ENCODE data around the gene PSMD14. TPM values are rescaled to one million over a fixed set of nuclear protein-coding genes. Genes with fewer than 3 reads are reported as not detected.
"Not testable (repeated sequence)": the region's sequence is repeated elsewhere in the genome, so short reads cannot be mapped to it uniquely, and the experiment has no call there.

The PSMD14 gene
- total RNA-seq, 1 experiment from 2014 or later: 118 TPM

DNA sequence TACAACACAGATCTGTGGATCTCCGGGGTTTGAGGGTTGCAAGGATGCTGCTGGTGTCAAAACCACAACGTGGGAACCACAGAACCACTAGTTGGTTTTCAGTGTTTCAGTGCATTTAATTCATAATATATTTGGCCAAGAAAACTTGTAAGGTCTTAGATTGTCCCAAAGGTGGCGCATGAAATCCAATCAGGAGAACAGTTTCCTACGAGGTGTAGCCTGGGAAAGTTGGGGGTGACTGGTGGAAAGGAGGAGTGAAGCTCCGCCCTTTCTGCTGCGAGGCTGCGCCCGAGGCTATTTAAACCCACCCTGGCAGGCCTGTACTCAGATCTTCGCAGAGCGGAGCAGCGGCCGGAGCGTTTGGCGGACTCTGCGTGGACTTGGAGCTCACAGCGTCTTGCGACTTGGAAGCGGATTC lies 27.3 kb upstream of the PSMD14 start:
- CTCF ChIA-PET: interaction anchor here (1.6 kb wide), 1 partner anchor 666 kb away, joined by 6 read pairs; no protein-coding TSS in a partner anchor
- peak overlapping the region; percentile 54 for H2AFZ ChIP-seq (ENCODE audit: low read depth, low read length, poor library complexity, severe bottlenecking)
- H3K9me3 ChIP-seq (ENCODE audit: control insufficient read depth in 1 of 2, insufficient read depth in 1 of 2, low read depth in 1 of 2, low read length in 2 of 2); H3K79me2 ChIP-seq (ENCODE audit: insufficient read depth, low read length); H3K27ac ChIP-seq (ENCODE audit: low read depth, low read length); H3K9me2 ChIP-seq (ENCODE audit: insufficient read depth); H3K4me3 ChIP-seq (replicated peaks in 1 of 2; ENCODE audit: low read depth in 1 of 2, low read length in 2 of 2); H4K20me1 ChIP-seq (ENCODE audit: insufficient read depth); ATAC-seq; H3K36me3 ChIP-seq (ENCODE audit: control insufficient read depth in 1 of 2, insufficient read depth in 2 of 2, low read length in 2 of 2); intact Hi-C loops (cut with micrococcal nuclease); POLR2A ChIA-PET; BruUV-seq (replicated peaks); H3K9ac ChIP-seq (ENCODE audit: low read length); H3K4me1 ChIP-seq (ENCODE audit: control insufficient read depth in 1 of 2, insufficient read depth in 2 of 2, low read length in 2 of 2); H3K27me3 ChIP-seq (ENCODE audit: insufficient read depth, low read length); RAD21 ChIA-PET (ENCODE audit: low non-redundant PET in 1 of 2, low total read pairs in 2 of 2, uncharacterized antibody in 2 of 2, unreplicated experiment in 2 of 2): not testable (repeated sequence)
- H3K4me2 ChIP-seq (ENCODE audit: low read length): 0 out of 2 replicates have a peak overlapping the region, but pooled peaks have one; percentile 15
- peak; percentile 54 for DNase-seq (ENCODE audit: low read depth, low spot score)
- peak; percentile 67 for TF ChIP-seq RAD21 (IDR thresholded peaks at IDR 0.05; ENCODE audit: low read depth)
- TF ChIP-seq, protein P1, sequence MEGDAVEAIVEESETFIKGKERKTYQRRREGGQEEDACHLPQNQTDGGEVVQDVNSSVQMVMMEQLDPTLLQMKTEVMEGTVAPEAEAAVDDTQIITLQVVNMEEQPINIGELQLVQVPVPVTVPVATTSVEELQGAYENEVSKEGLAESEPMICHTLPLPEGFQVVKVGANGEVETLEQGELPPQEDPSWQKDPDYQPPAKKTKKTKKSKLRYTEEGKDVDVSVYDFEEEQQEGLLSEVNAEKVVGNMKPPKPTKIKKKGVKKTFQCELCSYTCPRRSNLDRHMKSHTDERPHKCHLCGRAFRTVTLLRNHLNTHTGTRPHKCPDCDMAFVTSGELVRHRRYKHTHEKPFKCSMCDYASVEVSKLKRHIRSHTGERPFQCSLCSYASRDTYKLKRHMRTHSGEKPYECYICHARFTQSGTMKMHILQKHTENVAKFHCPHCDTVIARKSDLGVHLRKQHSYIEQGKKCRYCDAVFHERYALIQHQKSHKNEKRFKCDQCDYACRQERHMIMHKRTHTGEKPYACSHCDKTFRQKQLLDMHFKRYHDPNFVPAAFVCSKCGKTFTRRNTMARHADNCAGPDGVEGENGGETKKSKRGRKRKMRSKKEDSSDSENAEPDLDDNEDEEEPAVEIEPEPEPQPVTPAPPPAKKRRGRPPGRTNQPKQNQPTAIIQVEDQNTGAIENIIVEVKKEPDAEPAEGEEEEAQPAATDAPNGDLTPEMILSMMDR (IDR thresholded peaks at IDR 0.05 in 2 of 3, conservative IDR thresholded peaks at IDR 0.05 in 1 of 3; ENCODE audit: borderline replicate concordance in 1 of 3, insufficient read depth in 1 of 3, low read depth in 2 of 3, low read length in 2 of 3): peak; percentile 27 to 30 (median 28); a peak in 3 of 6 replicates

DNA sequence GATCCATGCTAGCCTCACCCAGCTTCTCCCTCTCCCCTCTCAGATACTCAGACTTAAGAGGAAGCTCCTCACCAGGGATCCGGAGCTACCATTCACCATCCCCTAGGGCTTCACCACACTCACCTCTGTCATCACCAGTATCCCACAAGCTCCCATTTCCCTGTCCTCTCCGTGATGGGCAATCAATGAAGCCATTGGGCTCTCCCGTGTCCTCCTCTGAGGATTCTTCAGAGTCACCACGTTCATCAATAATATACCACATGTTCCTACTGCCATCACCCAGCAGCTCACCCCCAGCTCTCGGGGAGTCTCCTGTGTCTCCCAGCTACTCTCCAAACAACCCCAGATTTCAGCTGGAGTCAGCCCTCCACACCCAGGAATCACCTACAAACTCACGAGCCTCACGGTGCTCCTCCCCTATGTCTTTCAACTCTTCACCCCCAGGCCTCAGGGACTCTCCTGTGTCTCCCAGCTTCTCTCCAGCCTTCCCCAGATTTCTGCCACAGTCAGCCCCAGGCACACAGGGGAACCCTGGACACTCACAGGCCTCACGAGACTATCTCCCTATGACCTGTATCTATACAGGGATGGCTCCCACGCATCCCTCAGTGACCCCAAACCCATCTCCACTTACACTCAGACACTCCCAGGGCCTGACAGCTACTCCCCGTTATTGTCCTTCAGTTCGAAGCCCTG lies 26.5 kb upstream of the PSMD14 start:
- H3K9ac ChIP-seq (ENCODE audit: low read length); H3K4me2 ChIP-seq (ENCODE audit: low read length); H3K9me3 ChIP-seq (ENCODE audit: control insufficient read depth in 1 of 2, insufficient read depth in 1 of 2, low read depth in 1 of 2, low read length in 2 of 2); H4K20me1 ChIP-seq (ENCODE audit: insufficient read depth); H2AFZ ChIP-seq (ENCODE audit: low read depth, low read length, poor library complexity, severe bottlenecking); H3K79me2 ChIP-seq (ENCODE audit: insufficient read depth, low read length); H3K27ac ChIP-seq (ENCODE audit: low read depth, low read length); RAD21 ChIA-PET (ENCODE audit: low non-redundant PET in 1 of 2, low total read pairs in 2 of 2, uncharacterized antibody in 2 of 2, unreplicated experiment in 2 of 2); H3K36me3 ChIP-seq (ENCODE audit: control insufficient read depth in 1 of 2, insufficient read depth in 2 of 2, low read length in 2 of 2); DNase-seq (ENCODE audit: low read depth, low spot score); H3K4me3 ChIP-seq (replicated peaks in 1 of 2; ENCODE audit: low read depth in 1 of 2, low read length in 2 of 2); H3K27me3 ChIP-seq (ENCODE audit: insufficient read depth, low read length); H3K4me1 ChIP-seq (ENCODE audit: control insufficient read depth in 1 of 2, insufficient read depth in 2 of 2, low read length in 2 of 2); intact Hi-C loops (cut with micrococcal nuclease); POLR2A ChIA-PET; H3K9me2 ChIP-seq (ENCODE audit: insufficient read depth): not testable (repeated sequence)
- peak; percentile 43; the same call in 1 of the 2 replicates for ATAC-seq
- CTCF ChIA-PET: interaction anchor here (1.6 kb wide), 1 partner anchor 665 kb away, joined by 6 read pairs; no protein-coding TSS in a partner anchor
- BruUV-seq (replicated peaks): TSS peak; percentile 41

DNA sequence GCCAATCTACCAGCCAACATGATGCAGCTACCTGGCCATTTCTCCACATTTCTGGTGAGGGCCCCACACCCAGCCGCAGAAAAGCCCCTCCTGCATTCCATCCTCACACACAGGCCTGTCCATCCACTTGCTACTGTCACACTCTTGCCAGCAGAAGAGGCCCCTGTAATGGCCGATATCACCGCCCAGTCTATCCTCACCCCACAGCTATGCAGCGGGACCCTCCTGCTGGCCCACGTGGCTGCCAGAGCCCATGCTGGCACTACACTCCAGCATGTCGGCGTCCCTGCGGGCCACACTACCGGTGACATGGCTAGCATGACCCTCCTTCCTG lies 25.9 kb upstream of the PSMD14 start:
- CTCF ChIA-PET; RAD21 ChIA-PET (ENCODE audit: low non-redundant PET in 1 of 2, low total read pairs in 2 of 2, uncharacterized antibody in 2 of 2, unreplicated experiment in 2 of 2); H3K9ac ChIP-seq (ENCODE audit: low read length); H3K4me1 ChIP-seq (ENCODE audit: control insufficient read depth in 1 of 2, insufficient read depth in 2 of 2, low read length in 2 of 2); H4K20me1 ChIP-seq (ENCODE audit: insufficient read depth); POLR2A ChIA-PET; BruUV-seq (replicated peaks); H3K79me2 ChIP-seq (ENCODE audit: insufficient read depth, low read length); intact Hi-C loops (cut with micrococcal nuclease); H3K9me3 ChIP-seq (ENCODE audit: control insufficient read depth in 1 of 2, insufficient read depth in 1 of 2, low read depth in 1 of 2, low read length in 2 of 2); H3K27ac ChIP-seq (ENCODE audit: low read depth, low read length); H3K4me2 ChIP-seq (ENCODE audit: low read length); H2AFZ ChIP-seq (ENCODE audit: low read depth, low read length, poor library complexity, severe bottlenecking); H3K36me3 ChIP-seq (ENCODE audit: control insufficient read depth in 1 of 2, insufficient read depth in 2 of 2, low read length in 2 of 2); H3K4me3 ChIP-seq (replicated peaks in 1 of 2; ENCODE audit: low read depth in 1 of 2, low read length in 2 of 2); H3K9me2 ChIP-seq (ENCODE audit: insufficient read depth); H3K27me3 ChIP-seq (ENCODE audit: insufficient read depth, low read length); DNase-seq (ENCODE audit: low read depth, low spot score): not testable (repeated sequence)
- peak; percentile 26; the same call in 1 of the 2 replicates for ATAC-seq

Data from HCT116 (cell line).